Retina (tissue), 1 donor: ENCODE measurements around the gene MTFMT.
"Not testable (repeated sequence)": the region's sequence is repeated elsewhere in the genome, so short reads cannot be mapped to it uniquely, and the experiment has no call there.

Source experiments
- DNase-seq: peaks from one replicate; pipeline ENCODE4 v3.0.0-alpha.2; 2016

MTFMT gene

GRCh38 chr15:65034719-65035118, 5.3 kb upstream of the MTFMT start:
- no peak for DNase-seq

DNA sequence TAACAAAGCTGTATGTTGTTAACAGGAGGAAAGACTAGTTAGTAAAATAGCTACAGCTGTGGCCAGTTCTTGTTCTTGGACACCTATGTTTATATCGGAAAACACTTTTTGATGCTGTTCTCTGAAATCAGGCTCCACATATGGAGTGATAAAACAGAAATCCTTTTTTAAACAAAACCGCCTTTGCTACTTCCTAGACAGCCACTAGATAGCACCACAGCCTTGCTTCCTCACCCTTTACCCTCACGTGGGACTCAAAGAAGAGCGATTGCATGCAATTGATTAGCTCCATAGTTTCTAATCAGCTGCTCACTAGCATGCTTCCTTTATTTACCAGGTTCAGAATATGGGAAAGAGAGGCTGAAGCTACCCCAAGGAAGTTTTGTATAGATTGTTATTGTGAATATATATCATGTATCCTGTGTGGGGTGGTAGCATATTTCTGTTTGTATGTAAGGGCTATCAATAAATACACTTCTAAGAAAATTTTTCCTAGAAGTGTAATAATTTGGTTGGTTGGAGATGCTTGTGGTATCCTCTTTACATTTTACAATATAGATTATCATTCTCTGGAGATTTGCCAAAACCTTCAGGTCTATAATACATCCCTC, 4.3 kb upstream of the MTFMT start:
- peak; percentile 48 for DNase-seq

DNA sequence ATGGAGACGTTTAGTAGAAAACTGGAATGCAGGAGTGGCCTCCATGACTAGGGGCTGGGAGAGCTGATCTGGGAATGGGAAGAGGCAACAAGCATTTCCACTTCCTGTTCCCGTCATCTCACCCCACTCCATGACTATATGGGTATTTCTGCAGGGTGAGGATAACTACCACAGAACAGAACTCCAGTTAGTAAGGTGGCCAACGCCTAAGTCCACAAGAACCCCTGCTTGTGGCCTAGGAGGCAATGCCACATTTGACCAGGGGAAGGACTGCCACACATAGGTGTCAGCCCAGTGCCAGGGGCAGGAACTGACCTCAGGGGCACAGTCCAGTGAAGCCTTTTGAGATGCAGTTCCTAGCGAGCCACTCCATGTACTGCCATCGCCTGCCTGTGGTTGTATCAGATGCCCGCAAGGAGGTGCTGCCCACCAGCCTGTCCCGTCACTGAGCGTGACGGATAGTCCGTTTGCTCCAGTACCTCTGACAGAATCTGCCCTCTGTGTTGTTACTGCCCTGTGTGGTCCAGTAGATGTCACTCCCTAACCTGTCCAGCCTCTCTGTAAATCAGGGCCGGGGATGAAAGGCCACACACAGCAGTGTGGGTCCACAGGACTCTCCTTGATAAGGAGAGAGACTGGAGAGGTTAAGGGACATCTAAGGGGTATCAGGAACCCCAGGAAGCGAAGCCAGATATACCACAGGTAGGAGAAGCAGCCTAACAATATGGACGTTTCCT, 3.5 kb upstream of the MTFMT start:
- DNase-seq, result peak; percentile 74

DNA sequence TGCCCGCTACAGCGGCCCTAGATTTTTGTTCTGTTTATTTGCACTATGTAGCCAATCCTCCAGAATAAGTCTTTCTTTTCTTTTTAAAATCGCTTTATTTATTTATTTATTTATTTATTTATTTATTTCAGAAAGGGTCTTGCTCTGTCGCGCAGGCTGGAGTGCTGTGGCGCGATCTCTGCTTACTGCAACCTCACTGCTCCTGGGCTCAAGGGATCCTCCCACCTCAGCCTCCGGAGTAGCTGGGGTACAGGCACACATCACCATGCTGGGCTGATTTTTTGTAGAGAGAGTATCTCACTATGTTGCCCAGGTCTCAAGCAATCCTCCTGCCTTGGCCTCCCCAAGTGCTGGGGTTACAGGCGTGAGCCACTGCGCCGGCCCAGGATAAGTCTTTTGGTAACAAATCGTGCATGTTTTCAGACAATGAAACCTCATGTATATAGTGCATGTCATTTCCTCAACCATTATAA, 333 bp upstream of the MTFMT start:
- no peak for DNase-seq

- DNase-seq, result no peak
These were observed 1.1 kb downstream of the MTFMT start for GRCh38 chr15:65028338-65028737.

DNA sequence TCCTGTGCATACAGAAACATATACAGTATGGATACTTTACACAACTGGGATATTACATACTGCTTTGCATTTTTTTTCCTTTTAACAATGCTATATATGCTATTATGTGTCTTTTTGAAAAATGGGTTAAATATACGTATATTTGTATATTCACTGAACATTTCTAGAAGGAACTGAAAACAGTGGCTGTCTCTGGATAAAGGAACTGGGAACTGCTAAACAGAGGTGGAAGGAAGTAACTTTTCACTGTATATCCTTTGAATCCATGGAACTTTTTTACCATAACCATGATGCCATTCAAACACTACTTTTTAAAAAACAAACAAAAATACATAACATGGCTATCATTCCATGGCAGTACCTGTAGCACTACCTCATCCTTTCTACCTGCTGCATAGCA, 1.8 kb downstream of the MTFMT start:
- DNase-seq, result no peak

- DNase-seq, result no peak
These were observed 2.7 kb downstream of the MTFMT start for GRCh38 chr15:65026756-65027155.

DNA sequence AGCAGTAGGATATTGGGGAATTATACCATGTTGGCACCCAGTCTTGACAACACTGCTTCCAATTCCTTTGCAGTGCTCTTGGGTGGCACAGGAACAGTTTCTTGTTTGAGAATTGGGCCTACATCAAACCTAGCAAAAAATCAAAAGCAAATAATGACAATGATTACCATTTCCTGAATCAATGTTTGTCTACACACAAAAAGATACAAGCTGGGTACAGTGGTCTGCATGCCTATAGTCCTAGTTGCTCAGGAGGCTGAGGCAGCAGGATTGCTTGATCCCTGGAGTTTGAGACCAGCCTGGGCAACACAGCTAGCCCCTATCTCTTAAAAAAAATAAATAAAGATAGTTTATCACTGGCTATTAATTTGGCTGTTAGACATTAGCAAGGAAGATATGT, 8.0 kb downstream of the MTFMT start:
- no peak for DNase-seq

DNA sequence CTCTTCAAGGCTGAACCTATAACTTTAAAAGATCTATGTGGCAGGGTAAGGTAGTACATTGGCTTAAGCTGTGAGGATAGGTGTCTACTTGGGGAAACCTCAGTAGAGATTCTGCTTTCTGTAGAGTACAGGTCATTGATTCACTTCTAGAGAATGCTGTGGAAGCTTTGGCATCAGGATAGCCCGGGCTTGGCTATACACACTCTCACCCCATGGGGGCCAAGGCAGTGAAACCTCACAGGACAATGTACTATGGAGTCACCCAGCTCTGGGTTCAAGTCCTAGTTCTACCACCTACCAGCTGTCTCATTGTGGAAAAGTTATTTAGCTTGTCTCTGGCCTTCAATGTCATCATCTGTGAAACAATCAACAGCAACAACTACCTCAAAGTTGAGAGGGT, 9.0 kb downstream of the MTFMT start:
- no peak for DNase-seq

GRCh38 chr15:65011198-65011597, 18.2 kb downstream of the MTFMT start:
- not testable (repeated sequence) for DNase-seq

- DNase-seq, result no peak
These were observed 20.5 kb downstream of the MTFMT start for GRCh38 chr15:65008983-65009382.

GRCh38 chr15:65006876-65007275, 22.6 kb downstream of the MTFMT start:
- DNase-seq, result no peak

DNA sequence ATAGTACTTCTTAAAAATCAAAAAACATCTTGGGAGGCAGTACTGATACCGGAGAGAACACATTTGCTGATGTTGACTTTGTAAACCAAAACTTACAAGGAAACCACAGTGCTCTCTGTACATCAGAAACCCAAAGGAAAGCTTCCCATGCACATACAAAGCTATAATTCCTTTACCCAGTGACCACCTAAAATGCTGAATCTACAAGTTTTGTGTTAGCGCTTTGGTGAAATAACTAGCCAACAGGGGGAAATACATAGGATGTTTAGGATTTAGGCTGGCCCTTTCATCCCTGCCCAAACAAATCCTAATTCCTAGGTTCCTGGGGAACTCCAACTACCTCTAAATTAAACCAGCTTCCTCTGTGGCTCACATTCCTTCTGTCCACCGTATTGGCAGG, 24.4 kb downstream of the MTFMT start:
- no peak for DNase-seq

DNA sequence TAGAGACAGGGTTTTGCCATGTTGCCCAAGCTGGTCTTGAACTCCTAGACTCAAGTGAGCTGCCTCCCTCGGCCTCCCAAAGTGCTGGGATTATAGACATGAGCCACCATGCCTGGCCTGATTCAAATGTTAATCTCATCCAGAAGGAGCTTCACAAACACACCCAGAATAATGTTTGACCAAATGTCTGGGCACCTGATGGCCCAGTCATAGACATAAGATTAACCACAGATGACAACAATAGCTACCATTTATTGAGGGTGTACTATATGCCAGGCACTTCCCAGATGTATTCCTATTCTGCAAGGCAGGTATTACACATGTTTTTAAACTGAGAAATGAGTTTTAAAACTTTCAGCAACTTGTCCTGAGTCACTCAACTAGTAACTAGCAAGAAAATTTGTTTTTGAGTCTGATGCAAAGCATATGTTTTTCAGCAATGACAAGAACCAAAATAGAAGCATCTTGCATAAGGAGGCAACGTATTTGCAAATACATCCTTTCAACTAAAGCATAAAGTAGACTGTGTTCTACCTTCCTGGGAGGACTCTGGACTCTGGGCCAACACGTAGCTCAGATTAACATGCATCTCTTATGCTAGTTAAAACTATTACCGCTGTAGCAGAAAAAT, 31.6 kb downstream of the MTFMT start:
- no peak for DNase-seq

GRCh38 chr15:64997066-64997465, 32.4 kb downstream of the MTFMT start:
- no peak for DNase-seq

GRCh38 chr15:64993290-64993689, 36.1 kb downstream of the MTFMT start:
- no peak for DNase-seq

GRCh38 chr15:64991536-64992135, 37.8 kb downstream of the MTFMT start:
- DNase-seq, result peak; percentile 28

DNA sequence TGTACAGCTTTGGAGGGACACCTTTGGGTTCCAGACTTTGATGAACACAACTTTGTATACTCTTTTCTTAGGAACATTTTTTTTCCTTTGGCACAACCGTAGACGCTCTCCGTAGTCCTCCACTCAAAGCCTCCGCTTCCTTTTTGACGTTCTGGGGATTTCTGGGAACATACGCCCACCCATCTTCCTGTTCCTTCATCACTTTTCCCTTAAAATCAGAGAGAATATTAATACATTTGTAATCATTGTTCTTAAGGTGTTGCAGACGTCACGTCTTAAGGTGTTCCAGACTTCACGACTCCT, 39.3 kb downstream of the MTFMT start:
- no peak for DNase-seq

GRCh38 chr15:64989416-64990167, 39.8 kb downstream of the MTFMT start, which contains the start of gene SPG21:
SPG21 (minus strand) TSS chr15:64989914; CDS start chr15:64983569, 6,345 bp downstream.
- DNase-seq, result peak; percentile 95

DNA sequence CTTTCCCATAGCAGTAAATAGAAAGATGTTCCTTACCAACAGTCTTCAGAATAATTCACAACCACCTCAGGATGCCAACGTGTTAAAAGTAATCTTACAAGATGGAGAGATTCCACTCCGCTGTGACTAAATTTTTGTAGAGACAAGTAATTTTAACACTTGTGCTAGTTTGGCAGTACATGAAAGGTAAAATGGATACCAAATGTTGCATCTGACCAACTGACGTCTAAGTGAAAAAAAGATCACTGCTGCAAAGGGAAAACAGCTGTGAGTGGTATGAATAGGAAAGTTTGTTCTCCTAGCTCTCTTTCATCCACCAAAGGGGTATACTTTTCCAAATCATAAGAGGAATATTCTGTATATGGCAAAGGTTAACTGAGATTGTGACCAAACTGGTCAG, 42.3 kb downstream of the MTFMT start:
- DNase-seq, result no peak

DNA sequence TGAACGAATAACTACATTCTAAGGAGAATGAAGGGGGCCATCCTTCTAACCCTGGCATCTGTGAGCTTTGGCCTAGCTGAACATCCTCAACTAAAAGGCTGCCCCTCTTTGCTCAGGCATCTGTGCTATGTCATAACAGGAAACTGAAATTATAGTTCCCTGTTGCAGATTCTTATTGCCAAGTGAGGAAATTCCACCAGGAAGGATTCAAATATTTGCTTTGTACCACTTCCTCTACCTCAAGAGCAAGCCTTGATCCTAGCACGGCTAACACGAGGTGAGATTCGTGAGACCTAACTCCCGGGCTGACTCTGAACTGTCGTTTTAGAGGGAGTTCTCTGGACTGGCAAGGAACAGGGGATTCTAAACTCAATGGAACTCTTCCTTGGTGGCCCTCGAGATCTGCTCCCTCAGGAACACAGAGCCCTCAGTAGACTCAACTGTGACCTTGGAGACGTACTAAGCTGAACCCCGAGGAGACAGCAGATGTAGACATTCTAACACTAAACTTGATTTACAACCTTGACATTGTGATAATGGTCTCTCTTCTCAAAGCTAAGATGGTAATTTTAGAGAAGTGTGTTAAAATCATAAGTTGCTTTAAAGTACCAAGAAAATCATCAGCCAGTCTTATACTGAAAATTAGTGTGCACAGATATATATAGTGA, 43.9 kb downstream of the MTFMT start:
- no peak for DNase-seq

- DNase-seq, result no peak
These were observed 47.0 kb downstream of the MTFMT start for GRCh38 chr15:64982472-64982871.
